ENCODE data around the gene ZNF652.

The ZNF652 gene

DNA sequence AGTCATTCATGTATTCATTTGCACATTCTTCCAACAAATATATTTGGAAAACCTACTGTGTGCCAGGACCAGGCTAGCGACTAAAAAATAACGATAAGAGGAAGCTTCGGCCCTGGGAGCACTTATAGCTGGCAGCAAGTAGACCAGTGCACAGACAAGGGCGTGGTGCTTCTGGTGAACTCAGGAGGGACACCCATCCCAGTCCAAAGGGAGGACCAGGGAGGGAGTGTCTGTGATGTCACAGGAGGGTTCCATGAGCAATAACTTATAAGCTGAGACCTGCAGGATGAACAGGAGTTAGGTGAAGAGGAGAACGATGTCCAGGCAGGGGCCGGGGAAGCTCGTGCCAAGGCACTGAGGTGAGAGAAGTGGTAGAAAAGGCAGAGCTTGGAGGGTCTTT, 114.1 kb downstream of the ZNF652 start (continued):
- TF ChIP-seq TSHZ2 (CRISPR knock-in tag; IDR thresholded peaks at IDR 0.05) = no peak
- TF ChIP-seq ZNF565 (CRISPR knock-in tag; conservative IDR thresholded peaks at IDR 0.05; ENCODE audit: low read depth) = no peak
- no peak for TF ChIP-seq ZFP30 (CRISPR knock-in tag; IDR thresholded peaks at IDR 0.05)
- TF ChIP-seq TOX (CRISPR knock-in tag; IDR thresholded peaks at IDR 0.05; ENCODE audit: borderline replicate concordance) = no peak
- TF ChIP-seq ISL1 (CRISPR knock-in tag; IDR thresholded peaks at IDR 0.05) = no peak
- TF ChIP-seq CSRNP3 (CRISPR knock-in tag; IDR thresholded peaks at IDR 0.05) = no peak
- TF ChIP-seq SNAI2 (CRISPR knock-in tag; IDR thresholded peaks at IDR 0.05) = no peak

- TF ChIP-seq ESRRG (CRISPR knock-in tag; IDR thresholded peaks at IDR 0.05) (no peak), BACH2 (CRISPR knock-in tag; IDR thresholded peaks at IDR 0.05; ENCODE audit: borderline replicate concordance) (no peak), TSHZ2 (CRISPR knock-in tag; IDR thresholded peaks at IDR 0.05) (no peak), ZFP3 (CRISPR knock-in tag; IDR thresholded peaks at IDR 0.05) (no peak), ZNF8 (CRISPR knock-in tag; IDR thresholded peaks at IDR 0.05) (no peak), POU6F1 (CRISPR knock-in tag; IDR thresholded peaks at IDR 0.05; ENCODE audit: borderline replicate concordance, low read depth) (no peak), ZNF70 (CRISPR knock-in tag; IDR thresholded peaks at IDR 0.05) (no peak), TOX (CRISPR knock-in tag; IDR thresholded peaks at IDR 0.05; ENCODE audit: borderline replicate concordance) (no peak)
- TF ChIP-seq, protein P1, sequence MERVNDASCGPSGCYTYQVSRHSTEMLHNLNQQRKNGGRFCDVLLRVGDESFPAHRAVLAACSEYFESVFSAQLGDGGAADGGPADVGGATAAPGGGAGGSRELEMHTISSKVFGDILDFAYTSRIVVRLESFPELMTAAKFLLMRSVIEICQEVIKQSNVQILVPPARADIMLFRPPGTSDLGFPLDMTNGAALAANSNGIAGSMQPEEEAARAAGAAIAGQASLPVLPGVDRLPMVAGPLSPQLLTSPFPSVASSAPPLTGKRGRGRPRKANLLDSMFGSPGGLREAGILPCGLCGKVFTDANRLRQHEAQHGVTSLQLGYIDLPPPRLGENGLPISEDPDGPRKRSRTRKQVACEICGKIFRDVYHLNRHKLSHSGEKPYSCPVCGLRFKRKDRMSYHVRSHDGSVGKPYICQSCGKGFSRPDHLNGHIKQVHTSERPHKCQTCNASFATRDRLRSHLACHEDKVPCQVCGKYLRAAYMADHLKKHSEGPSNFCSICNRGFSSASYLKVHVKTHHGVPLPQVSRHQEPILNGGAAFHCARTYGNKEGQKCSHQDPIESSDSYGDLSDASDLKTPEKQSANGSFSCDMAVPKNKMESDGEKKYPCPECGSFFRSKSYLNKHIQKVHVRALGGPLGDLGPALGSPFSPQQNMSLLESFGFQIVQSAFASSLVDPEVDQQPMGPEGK (CRISPR knock-in tag; IDR thresholded peaks at IDR 0.05; ENCODE audit: borderline replicate concordance) = no peak
- ATAC-seq = no peak
Measured at GRCh38 chr17:49244839-49245238, 117.2 kb downstream of the ZNF652 start.
